NCI-H1930 (cell line): ENCODE measurements around the gene MYOG.

ENCODE experiments used
- DNase-seq, 2 experiments: peaks; one replicate each; lab custom pipeline; 2025; lab: John Stamatoyannopoulos, UW

MYOG gene

DNA sequence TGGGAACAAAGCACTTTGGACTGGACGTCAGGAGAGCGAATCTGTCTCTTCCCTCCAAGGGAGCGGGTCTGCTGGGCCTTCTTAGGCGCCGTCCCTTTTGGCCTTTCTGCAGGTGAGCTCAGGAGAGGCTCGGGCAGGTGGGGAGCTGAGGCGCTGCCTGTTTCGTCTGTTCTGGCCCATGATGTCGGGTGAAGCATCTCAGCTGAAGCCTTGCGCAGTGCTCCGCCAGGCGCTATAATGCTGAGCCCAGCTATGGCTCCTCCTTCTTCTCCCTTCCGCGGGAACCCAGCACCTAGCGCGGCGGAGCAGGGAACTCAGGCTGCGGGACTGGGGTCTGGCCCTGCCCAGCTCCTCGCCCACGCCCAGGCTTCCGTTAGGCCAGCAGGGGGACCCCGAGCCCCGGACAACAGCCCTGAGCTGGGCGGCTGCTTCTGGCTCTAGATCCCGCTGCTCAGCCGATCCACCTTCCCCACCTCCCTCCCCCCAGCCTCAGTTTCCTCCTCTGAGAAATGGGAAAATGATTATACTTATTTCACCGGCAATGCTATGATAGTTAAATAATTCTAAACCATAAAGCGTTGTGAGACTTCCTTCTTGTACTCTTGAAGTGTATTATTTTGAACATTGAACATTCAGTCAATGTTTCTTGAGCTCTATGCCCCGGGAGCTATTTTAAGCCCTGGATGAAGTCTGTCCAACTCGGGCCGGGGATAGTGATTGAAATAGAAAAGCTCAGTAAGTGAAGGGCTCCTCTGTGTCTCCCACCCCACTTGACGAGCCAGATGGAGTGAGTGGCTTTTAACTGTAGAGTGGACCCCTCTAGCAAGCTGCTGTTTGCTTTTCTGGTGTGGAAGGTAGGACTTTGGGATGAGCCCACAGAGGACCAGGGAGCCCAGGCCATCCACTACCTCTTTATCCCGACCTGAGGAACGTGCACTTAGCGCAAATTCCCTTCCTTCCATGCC, 32.1 kb upstream of the MYOG start:
- peak; percentile 31 to 53 for DNase-seq

DNA sequence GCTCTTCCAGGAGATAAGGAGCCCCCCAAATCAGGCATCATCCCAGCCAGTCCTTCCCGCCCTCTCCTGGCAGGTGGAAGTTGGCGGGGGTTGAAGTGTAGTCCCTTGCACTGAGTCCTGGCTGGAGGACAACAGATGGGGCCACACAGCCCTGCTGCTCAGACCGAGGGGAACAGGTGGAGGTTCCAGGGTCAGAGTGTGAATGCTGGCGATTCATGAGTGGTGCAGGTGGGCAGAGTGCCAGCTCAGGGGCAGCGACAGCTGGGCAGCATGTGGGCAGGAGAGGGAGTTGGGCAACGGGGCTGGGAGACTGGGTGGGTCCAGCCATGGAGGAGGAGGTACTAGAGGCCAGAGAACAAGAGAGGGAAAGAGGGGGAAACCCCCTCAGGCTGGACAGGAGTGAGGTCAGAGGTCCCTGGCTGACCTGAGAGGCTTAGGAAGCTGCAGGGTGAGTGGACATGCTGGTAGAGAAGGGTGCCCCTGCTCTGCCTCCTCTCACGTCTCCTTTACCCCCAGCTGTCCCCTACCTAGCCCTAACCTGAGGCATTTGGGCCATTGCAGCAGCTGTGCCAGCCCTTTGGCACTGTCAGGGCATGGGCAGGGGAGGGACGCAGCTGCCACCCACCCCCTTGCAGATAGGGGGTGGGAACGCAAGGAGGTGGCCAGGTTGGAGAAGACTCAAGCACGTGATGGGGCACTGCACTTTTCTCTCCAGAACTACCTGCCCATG, 30.4 kb upstream of the MYOG start:
- DNase-seq = no peak

DNA sequence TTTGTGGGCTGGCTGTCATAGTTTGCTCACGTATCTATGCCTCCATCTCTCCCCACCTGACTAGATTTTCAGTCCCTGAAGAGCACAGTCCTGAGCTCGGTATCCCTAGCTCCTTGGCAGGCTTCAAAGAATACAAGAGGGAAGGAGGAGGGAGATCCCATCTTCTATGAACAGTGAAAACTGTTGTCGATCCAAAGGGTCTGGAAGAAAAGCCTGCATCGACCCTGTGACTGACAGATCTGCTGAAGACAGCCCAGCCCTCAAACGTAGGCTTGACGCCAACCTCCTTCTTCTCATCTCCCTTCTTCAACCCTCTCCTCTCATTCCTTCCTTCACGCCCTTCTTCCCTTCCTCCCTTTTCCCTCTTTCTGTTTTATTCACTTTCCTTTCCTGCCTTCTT, 28.4 kb upstream of the MYOG start:
- no peak for DNase-seq

DNA sequence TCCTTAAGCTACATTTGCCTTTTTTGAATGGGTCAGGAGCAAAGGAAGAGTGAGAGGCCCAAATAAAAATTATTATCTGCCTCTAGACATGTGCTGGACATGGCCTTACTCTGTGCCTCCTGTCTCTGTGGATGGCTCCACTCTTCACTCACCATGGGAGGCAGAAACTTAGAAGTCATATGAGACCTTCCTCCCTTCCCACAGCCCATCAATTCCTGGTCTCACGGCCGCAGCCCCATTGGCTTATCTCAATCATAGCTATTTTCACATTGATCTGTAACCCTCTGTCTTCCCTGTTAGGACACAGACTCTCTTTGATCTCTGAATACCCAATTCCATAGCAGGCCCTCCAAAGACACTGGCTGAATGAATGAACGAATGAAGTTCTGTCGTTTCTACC, 27.5 kb upstream of the MYOG start:
- no peak for DNase-seq

DNA sequence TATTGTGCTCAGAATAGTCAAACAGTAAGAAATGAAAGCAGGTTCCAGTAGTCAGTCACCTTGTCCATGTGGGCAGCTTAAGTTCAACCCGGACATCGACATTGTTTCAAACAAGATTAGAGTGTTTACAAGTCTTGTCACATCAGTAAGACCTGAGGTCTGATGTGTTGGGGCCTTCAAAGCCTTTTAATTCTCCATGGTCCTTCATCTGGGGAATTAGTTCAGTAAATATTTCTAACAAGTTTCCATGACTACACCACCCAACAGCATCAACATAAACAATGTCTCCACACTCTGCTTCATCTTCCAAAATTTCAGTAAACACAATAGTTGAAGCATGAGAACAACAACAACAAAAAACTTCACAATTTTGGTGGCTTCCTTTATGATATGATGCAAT, 26.7 kb upstream of the MYOG start:
- no peak for DNase-seq

DNA sequence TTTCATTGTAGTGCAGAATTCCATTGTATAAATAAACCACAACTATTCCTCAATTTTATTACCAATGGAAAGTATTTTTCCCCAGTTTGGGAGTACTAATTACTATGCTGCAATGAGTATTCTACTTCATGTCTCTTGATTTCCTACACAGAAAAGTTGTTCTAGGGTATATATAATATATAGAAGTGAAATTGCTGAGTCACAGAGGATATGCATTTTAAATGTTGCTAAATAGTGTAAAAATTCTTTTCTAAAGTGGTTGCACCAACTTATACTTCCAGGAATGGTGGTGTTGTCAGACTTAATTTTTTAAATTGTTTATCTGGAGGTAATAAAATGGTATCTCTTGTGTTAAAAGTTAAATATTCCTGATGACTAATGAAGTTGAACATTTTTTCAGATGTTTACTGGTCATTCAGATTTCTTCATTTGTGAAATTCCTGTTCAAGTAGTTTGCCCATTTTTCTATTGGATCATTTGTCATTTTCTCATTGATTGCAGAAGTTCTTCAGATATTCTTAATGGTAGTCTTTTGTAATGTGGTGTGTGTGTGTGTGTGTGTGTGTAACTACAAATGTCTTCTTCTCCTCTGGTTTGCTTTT, 19.1 kb upstream of the MYOG start:
- no peak for DNase-seq

DNA sequence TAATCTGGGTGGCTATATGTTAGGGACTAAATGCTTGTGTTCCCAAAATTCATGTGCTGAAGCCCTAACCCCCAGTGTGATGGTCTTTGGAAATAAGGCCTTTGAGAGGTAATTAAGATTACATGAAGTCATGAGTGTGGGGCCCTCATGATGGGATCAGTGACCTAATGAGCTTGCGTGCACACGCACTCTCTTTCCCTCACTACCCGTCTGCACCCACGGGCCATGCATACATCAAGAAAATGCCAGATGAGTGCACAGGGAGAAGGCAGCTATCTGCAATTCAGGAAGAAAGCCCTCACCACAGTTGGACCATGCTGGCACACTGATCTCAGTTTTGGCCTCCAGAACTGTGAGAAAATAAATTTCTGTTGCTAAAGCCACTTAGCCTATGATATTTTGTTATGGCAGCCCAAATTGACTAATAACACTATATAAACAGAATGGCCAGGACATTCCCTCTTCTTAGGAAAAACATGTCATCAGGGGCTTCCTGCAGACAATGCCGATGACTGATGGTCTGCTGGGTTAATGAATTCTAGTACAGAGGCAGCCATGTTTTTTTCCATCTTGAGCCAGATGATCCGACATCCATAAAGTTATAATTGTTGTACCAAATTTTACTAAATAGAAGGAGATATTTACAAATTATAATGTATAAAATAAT, 18.1 kb upstream of the MYOG start:
- no peak for DNase-seq

DNA sequence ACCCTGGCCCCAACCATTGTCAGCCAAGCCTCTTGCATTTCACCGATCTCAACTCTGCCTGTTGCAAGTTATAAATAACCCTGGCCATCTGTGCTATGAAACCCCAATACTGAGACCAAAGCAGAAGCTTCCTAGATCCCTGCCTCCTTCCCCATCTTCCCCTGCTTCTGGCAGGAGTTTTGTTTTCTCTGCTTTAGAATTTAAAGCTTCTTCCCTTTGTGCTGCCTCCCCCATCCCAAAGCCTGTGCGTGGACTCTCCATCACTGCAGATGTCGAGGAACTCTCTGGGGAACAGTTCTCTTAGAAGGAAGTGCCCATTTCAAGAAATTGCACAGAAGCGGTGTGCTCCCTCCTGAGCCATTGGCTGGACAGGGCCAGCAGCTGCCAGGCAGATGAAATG, 17.4 kb upstream of the MYOG start:
- DNase-seq = no peak

DNA sequence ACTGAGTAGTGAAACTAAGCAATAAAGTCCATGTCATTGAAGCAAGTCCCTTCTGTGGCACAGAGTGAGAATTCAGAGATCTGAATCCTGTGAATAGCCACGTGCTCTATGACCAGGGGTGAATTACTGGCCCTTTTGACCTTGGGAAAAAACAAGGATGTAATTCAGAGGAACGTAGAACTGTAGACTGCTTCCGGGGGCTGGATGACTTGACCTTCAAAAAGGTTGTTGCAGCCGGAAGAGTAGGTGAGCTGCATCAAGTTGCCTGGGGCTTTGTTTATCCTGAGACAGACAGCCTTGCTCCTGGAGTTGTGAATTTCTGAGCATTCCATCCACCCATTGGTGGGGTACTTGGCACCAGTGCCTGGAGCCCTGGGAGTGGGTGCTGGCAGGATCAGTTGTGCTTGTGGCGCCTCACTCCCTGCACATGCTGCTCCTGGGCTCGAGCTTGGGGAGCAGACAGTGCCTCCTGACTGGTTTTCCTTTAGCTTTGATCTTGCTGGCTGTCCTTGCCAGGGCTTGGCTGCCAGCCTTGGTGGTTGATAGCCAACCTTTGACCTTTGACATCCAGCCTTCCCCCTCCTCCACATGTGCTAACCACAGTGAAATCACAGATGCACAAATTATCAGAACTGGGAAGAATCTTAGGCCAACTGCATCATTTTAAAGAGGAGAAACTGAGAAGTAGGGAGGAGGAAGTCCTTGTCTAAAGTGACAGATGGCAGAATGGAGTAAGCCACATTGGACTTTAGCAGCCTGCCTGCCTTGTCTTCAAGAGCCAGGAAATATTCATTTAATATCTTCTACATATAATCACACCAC, 16.2 kb upstream of the MYOG start:
- DNase-seq = no peak

DNA sequence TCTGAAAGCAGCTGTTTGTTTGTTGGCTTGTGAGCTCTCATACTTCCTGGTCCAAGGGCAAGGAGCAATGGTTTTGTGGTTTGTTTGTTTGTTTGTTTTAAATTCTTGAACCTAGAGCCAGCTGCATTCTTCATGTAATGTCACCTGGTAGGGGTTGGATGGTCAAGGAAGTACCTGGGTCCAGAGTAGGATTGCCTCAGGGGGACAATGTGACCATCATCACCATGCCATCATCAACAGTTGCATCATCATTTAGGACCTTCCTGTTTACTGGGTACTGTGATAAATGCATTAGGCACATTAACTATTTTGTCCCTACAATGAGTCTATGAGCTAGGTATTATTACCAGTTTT, 14.7 kb upstream of the MYOG start:
- no peak for DNase-seq

DNA sequence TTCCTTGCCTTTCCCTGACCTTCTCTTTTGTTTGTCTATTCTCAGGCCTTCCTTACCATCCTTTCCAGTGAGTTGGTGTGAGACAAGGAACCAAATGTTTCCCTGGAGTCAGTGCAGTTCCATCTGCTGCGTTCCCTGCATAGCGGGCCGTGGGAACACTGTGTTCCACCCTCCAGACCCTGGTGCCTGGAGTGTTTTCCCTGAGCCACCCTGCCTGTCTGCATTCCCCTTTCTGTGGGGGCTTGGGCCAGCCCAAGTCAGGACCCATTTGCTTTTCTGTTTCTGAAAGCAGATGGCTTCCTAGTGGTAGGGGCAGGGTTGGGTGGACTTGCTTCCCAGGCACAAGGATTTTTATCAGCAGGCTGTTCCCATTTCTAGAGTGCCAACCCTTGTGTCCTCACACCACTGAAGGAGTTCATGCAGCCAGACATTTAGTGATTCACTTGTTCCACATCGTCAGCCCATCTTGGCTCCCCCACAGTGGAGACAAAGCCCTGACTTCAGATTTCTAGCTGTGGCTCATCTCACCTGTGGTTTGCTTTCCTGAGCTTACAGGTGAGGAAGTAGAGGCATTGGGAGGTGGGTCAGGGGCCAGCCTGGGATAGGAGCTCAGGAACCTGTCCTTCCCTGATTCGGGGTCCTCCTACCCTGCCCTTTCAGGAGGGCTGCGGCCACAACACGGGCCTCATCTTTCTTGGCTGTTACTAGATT, 14.1 kb upstream of the MYOG start:
- DNase-seq = no peak

DNA sequence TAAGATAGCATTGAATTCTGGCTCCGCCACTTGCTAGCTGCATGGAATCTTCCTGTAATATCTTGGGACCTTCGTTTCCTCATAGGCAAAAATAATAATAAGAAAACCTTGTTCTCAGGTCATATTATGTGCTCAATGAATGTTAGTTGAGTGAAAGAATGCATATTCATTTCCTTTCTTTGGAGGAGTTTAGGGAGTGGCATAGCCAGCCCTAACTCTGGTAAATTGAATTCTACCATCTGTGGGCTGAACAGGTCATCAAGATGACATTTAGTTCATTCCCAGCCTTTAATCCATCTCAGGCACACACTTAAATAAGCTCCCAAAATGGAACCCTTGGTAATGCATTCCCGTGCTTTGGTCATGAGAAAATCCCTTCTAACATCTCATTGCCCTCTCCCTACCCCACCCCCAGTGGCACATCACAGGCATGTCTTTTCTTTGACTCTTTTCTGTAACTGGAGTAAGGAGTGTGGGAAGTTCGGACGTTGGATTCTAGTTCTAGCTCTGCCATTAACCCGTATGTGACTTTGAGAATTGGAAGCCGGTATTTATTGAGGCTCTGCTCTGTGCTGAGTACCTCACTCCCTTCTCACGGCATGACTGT, 13.2 kb upstream of the MYOG start:
- no peak for DNase-seq

DNA sequence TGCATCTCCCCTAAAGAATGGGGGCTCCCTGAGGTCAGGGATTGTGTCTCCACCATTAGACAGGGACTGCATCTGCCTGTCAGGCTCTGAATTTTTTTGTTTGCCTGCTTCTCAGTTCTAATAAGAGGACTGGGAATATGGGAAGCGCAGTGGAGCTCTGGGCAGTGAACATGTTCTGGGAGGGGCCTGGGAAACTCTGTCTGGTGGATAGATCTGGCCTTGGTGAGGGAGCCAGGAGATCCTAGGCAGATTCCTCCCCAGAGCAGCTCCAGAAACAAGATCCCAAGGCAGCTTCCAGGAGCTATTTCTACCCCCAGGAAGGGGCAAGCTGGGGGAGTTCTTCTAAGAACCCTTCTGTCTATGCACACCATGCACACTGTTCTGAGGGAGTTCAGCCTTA, 12.6 kb upstream of the MYOG start:
- DNase-seq = no peak

DNA sequence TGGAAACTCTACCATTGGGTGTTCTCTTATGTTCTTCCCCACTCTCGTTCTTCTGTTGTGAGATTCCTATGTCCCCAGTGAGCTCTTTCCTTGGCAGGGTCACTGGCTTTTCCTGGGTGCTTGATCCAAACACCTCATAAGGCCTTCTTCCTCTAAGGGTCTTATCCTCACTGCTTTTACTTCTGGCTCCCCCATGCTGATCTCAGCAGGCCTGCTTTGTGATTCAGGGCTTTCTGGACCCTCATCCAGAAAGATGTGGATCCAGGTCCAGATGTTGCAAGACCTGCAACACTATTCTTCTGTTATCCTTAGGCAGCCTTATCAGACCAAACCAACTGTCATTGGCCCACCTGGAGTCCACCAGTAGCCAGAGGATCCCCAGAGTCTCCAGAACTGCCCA, 11.2 kb upstream of the MYOG start:
- no peak for DNase-seq

DNA sequence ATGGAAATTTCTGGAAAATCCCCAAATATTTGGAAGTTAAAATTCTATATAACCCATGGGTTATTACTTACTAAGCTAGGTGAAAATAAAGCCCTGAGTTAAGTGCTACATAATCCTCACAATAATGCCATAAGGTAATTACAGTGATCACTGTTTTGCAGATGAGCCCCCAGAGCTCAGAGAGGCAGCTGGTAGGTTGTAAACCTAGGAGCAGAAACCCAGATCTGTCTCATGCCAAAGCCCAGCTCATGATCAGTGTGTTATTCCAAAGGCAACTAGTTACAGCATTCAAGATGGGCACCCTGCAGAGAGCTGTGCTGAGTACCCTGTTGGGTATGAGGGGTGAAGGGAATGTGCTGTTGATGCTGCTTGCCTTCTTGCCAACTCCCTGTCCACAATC, 10.8 kb upstream of the MYOG start:
- no peak for DNase-seq

DNA sequence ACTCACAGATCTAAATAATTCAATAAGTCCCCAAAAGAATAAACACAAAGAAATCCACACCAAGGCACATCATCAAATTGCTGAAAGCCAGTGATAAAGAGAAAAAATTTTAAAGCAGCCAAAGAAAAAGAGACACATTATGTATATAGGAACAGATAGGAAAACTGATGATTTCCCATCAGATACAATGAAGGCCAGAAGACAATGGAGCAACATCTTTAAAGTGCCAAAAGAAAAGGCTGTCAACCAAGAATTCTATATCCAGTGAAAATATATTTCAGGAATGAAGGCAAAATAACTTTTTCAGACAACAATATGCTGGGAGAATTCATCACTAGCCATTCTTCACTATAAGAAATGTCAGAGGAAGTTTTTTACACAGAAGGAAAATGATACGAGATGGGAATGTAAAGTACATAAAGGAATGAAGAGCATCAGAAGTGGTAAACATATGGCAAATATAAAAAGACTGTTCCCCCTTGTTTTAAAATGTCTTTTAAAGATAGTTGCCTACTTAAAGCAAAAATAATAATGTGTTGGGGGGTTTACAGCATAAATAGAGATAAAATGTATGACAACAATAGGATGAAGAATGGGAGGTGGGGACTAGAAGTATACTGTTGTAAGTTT, 9.4 kb upstream of the MYOG start:
- DNase-seq = no peak

DNA sequence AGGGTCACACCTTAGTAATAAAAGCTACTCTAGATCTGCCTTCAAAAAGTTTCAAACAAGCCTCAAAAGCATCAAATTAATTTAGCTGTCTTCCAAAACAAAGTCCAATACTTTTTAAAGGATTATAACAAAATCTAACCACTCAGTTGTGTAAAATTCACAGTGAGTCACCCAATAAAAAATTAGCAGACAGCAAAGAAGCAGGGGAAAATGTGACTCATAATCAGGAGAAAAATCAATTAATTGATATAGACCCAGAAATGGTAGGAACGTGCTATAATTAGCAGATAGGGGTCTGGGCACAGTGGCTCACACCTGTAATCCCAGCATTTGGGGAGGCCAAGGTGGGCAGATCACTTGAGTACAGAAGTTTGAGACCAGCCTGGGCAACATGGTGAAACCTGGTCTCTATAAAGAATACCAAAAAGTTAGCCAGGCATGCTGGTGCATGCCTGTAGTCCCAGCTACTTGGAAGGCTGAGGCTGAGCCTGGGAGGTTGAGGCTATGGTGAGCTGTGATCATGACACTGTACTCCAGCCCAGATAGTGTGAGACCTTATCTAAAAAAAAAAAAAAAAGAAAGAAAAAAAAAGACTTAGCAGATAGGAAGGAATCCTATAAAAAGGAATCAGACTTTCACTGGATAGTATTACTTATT, 8.1 kb upstream of the MYOG start:
- no peak for DNase-seq

DNA sequence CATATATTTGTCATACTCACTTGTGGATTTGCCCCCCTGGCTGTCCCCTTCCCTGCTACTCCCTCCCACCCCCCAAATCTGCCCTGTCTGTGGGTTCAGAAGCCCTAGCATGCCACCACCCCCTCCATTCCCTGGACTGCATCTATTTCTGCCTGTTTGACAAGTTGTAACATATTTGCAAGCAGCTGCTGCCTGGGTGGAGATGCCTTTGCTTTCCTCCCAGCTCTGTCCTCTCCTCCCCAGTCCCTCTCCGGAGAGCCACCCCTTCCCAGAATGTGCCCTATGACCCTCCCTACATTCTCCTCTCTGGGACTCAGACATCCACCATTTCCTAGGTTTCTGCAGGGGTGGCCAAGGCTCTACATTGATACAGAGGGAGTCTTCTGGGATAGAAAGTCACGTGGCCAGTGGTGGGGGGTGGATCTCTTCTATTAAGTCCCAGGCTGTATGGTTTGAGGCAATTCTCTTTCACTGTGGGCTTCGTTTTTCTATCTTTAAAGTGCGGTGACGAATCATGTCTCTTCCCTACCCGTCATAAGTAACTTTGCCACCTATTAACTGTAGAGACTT, 6.0 kb upstream of the MYOG start:
- no peak for DNase-seq

DNA sequence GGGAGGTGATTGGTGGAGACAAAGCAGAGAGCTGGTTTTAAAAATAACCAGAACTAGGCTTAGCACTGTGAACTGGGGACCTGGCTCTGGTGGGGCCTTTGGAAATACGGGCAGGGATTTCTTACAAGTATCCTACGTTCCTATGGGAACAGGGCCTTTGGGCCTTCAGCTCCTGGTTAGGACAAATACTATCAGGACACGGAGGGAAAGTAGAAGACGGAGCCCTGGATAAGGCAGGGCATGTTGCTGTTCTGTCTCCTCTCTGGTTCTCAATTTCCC, 5.3 kb upstream of the MYOG start:
- no peak for DNase-seq
